GM12878 (cell line): ENCODE results near the gene ELK4. TPM values are rescaled to one million over a fixed set of nuclear protein-coding genes. Genes with fewer than 3 reads are reported as not detected.

Source experiments
- ATAC-seq: fragments of 200-7000 bp; cut with Tn5 transposase; 3 replicates; pipeline ENCODE4 v1.9.1; 2020; ENCODE audit warnings: mild to moderate bottlenecking, moderate library complexity
- BruUV-seq: library from RNA; stranded (reverse); fragments of 400-500 nt; replicated peaks from 2 replicates; lab custom pipeline; 2021; lab: Mats Ljungman, UMichigan
- CTCF ChIA-PET: fragments of 300-600 bp; sonication (Branson Sonifier 250); formaldehyde crosslinking; extraction: SDS; loops from one replicate; lab custom pipeline; 2021; ENCODE audit warnings: inconsistent platforms; lab: Yijun Ruan, JAX
- POLR2A ChIA-PET: fragments of 350-600 bp; formaldehyde crosslinking; extraction: SDS; loops from one replicate; lab custom pipeline; 2021; ENCODE audit warnings: inconsistent platforms; lab: Charles Lee
- RAD21 ChIA-PET: fragments of 300-600 bp; sonication (Branson Sonifier 250); formaldehyde crosslinking; loops from one replicate; lab custom pipeline; 2023; ENCODE audit warnings: antibody characterized with exemption; ENCODE audit not compliant: unreplicated experiment; lab: Charles Lee
- SMC1A ChIA-PET: fragments of 300-600 bp; sonication (Branson Sonifier 250); formaldehyde crosslinking; loops from one replicate; lab custom pipeline; 2023; ENCODE audit not compliant: unreplicated experiment, uncharacterized antibody; lab: Charles Lee
- DNase-seq: peaks from one replicate; pipeline ENCODE4 v3.0.0-alpha.2; 2011; ENCODE audit warnings: low read depth, low spot score
- FAIRE-seq: peaks from 3 replicates; lab custom pipeline; 2011; peaks lifted over from hg19 to GRCh38; lab: Jason Lieb, UNC
- H2AFZ ChIP-seq: 2 replicates; pipeline ENCODE4 v1.6.0; 2011; ENCODE audit warnings: low read depth, low read length, control low read depth; ENCODE audit not compliant: control insufficient read depth
- H3K27ac ChIP-seq: 2 replicates; pipeline ENCODE4 v1.5.1; 2011; ENCODE audit warnings: control low read depth; ENCODE audit not compliant: control insufficient read depth, insufficient read depth
- H3K27me3 ChIP-seq, 2 experiments: replicated peaks in 1 of 2; 2 replicates each; pipeline versions ENCODE4 v1.6.0 to v1.6.1; 2011; ENCODE audit warnings: low read length in 1 of 2; ENCODE audit not compliant: control insufficient read depth in 2 of 2, insufficient read depth in 2 of 2
- H3K36me3 ChIP-seq, 2 experiments: 2 replicates each; pipeline ENCODE4 v1.5.1; 2011; ENCODE audit warnings: low read length in 1 of 2; ENCODE audit not compliant: control insufficient read depth in 2 of 2, insufficient read depth in 2 of 2
- H3K4me1 ChIP-seq: 2 replicates; pipeline ENCODE4 v1.6.1; 2011; ENCODE audit warnings: mild to moderate bottlenecking, low read length, moderate library complexity, mixed read lengths; ENCODE audit not compliant: control insufficient read depth, insufficient read depth
- H3K4me2 ChIP-seq: 2 replicates; pipeline ENCODE4 v1.6.0; 2011; ENCODE audit warnings: control low read depth; ENCODE audit not compliant: control insufficient read depth, insufficient read depth
- H3K4me3 ChIP-seq: fragments of 200-600 bp; sonication (generic); 2 replicates; pipeline ENCODE4 v1.5.1; 2016
- H3K79me2 ChIP-seq: 2 replicates; pipeline ENCODE4 v1.6.0; 2011; ENCODE audit warnings: low read length; ENCODE audit not compliant: control insufficient read depth, insufficient read depth
- H3K9ac ChIP-seq: 2 replicates; pipeline ENCODE4 v1.8.0; 2011; ENCODE audit warnings: low read length, control low read depth, mixed read lengths; ENCODE audit not compliant: control insufficient read depth, insufficient read depth
- H3K9me3 ChIP-seq: replicated peaks from 3 replicates; pipeline ENCODE4 v1.5.1; 2011; ENCODE audit warnings: mild to moderate bottlenecking, low read length; ENCODE audit not compliant: control insufficient read depth, insufficient read depth
- H4K20me1 ChIP-seq: 2 replicates; pipeline ENCODE4 v1.6.0; 2011; ENCODE audit not compliant: control insufficient read depth, insufficient read depth
- ATF7 ChIP-seq: fragments of 450-650 bp; IDR thresholded peaks from 2 replicates; pipeline ENCODE4 v1.6.1; 2016; ENCODE audit warnings: low read depth, mild to moderate bottlenecking
- BCL11A ChIP-seq: IDR thresholded peaks from 2 replicates; pipeline ENCODE4 v1.6.1; 2011; ENCODE audit warnings: low read depth, low read length
- DPF2 ChIP-seq: fragments of 450-650 bp; IDR thresholded peaks from 2 replicates; pipeline ENCODE4 v1.6.1; 2017; ENCODE audit warnings: mild to moderate bottlenecking
- ETV6 ChIP-seq, 2 experiments: fragments of 450-650 bp in 1 of 2; IDR thresholded peaks in 1 of 2; conservative IDR thresholded peaks in 1 of 2; 2 replicates each; pipeline ENCODE4 v1.6.1; 2014; ENCODE audit warnings: antibody characterized with exemption in 1 of 2, borderline replicate concordance in 1 of 2, low read depth in 1 of 2, mild to moderate bottlenecking in 1 of 2, moderate library complexity in 1 of 2
- GABPA ChIP-seq: IDR thresholded peaks from 2 replicates; pipeline ENCODE4 v1.6.1; 2014; ENCODE audit warnings: antibody characterized with exemption, low read depth, mild to moderate bottlenecking, inconsistent platforms
- NBN ChIP-seq: fragments of 450-650 bp; IDR thresholded peaks from 2 replicates; pipeline ENCODE4 v1.6.1; 2016
- NFIC ChIP-seq: IDR thresholded peaks from 2 replicates; pipeline ENCODE4 v1.6.1; 2012; ENCODE audit warnings: low read depth, mild to moderate bottlenecking, inconsistent platforms, low read length, moderate library complexity
- NFYB ChIP-seq: IDR thresholded peaks from 2 replicates; pipeline ENCODE4 v1.6.1; 2011; ENCODE audit warnings: low read depth, mild to moderate bottlenecking, low read length, improper control_type of control experiment, moderate library complexity; ENCODE audit not compliant: insufficient read depth
- NR2C1 ChIP-seq: fragments of 450-650 bp; IDR thresholded peaks from 2 replicates; pipeline ENCODE4 v1.6.1; 2017; ENCODE audit warnings: antibody characterized with exemption, mild to moderate bottlenecking, moderate library complexity
- NR2C2 ChIP-seq: IDR thresholded peaks from 2 replicates; pipeline ENCODE4 v1.6.1; 2011; ENCODE audit warnings: borderline replicate concordance, low read depth; ENCODE audit not compliant: control insufficient read depth, insufficient read length
- PAX8 ChIP-seq: fragments of 450-650 bp; IDR thresholded peaks from 2 replicates; pipeline ENCODE4 v1.6.1; 2017; ENCODE audit warnings: mild to moderate bottlenecking, moderate library complexity
- RUNX3 ChIP-seq: IDR thresholded peaks from 2 replicates; pipeline ENCODE4 v1.6.1; 2012; ENCODE audit warnings: low read length, inconsistent platforms
- SIN3A ChIP-seq: IDR thresholded peaks from 2 replicates; pipeline ENCODE4 v1.6.1; 2012; ENCODE audit warnings: low read depth, low read length, improper control_type of control experiment
- SPI1 ChIP-seq: IDR thresholded peaks from 2 replicates; pipeline ENCODE4 v1.6.1; 2011; ENCODE audit warnings: low read depth, mild to moderate bottlenecking, low read length, moderate library complexity, borderline replicate concordance; ENCODE audit not compliant: insufficient read depth
- SUZ12 ChIP-seq: fragments of 200-600 bp; sonication (generic); IDR thresholded peaks from one replicate; pipeline ENCODE4 v1.6.1; 2018; ENCODE audit warnings: antibody characterized with exemption, mild to moderate bottlenecking; ENCODE audit not compliant: unreplicated experiment
- TCF7 ChIP-seq: IDR thresholded peaks from 2 replicates; pipeline ENCODE4 v1.6.1; 2014; ENCODE audit warnings: antibody characterized with exemption, borderline replicate concordance
- WGBS: methylation state at CpG from one replicate; pipeline ENCODE4 v1.1.6; 2016; ENCODE audit warnings: low lambda C conversion rate; ENCODE audit not compliant: insufficient replicate concordance, insufficient coverage; ENCODE audit errors: missing lambda C conversion rate; 5-methylcytosine and 5-hydroxymethylcytosine counted together
- in situ Hi-C: fragments of 300-500 bp; cut with MboI; formaldehyde crosslinking; loops from 9 replicates; pipeline ENCODE4 v1.14.3; 2018; ENCODE audit warnings: mixed read lengths
- intact Hi-C: fragments of 100-400 bp; cut with micrococcal nuclease; formaldehyde crosslinking; loops from one replicate; pipeline ENCODE4 v1.14.2; 2022; ENCODE audit not compliant: unreplicated experiment
- polyA plus RNA-seq, 11 experiments: library from polyadenylated mRNA; depleted of rRNA in 4 of 11; unstranded in 6 of 11; stranded (reverse) in 5 of 11; fragments of >200 nt; fragmentation: Nextera tagmentation in 4 of 11; fragmentation: Illumina TruSeq in 1 of 11; extraction: Ambion mirVana in 4 of 11; extraction: Trizol in 1 of 11; gene quantifications; 1 replicate in 1 of 11; 2 replicates in 10 of 11; pipeline versions ENCODE4 v1.2.1 to v1.2.3, GENCODE V29; 2011 to 2016; ENCODE audit warnings: inconsistent platforms in 2 of 11, missing spikeins in 2 of 11, low read depth in 1 of 11
- total RNA-seq, 4 experiments: library from RNA; depleted of rRNA in 3 of 4; stranded (reverse); fragments of >200 nt in 3 of 4; fragmentation: Illumina TruSeq in 1 of 4; extraction: Trizol in 1 of 4; gene quantifications; 2 replicates each; pipeline versions ENCODE4 v1.2.1 to v1.2.3, GENCODE V29; 2013 to 2021
- TF ChIP-seq, protein P1 (sequence below): fragments of 450-650 bp; IDR thresholded peaks from 2 replicates; pipeline ENCODE4 v1.6.1; 2017; ENCODE audit warnings: borderline replicate concordance
- TF ChIP-seq, protein P2 (sequence below): fragments of 150-350 bp; IDR thresholded peaks from 2 replicates; pipeline ENCODE4 v1.6.1; 2016; ENCODE audit warnings: low read depth, low read length

Gene ELK4
- total and polyA plus RNA-seq, 10 of the 15 experiments (the other 5 are each of a cell fraction or from before 2014, with no cell fraction given) = 5.2 to 71.5 (median 18.5) TPM

DNA sequence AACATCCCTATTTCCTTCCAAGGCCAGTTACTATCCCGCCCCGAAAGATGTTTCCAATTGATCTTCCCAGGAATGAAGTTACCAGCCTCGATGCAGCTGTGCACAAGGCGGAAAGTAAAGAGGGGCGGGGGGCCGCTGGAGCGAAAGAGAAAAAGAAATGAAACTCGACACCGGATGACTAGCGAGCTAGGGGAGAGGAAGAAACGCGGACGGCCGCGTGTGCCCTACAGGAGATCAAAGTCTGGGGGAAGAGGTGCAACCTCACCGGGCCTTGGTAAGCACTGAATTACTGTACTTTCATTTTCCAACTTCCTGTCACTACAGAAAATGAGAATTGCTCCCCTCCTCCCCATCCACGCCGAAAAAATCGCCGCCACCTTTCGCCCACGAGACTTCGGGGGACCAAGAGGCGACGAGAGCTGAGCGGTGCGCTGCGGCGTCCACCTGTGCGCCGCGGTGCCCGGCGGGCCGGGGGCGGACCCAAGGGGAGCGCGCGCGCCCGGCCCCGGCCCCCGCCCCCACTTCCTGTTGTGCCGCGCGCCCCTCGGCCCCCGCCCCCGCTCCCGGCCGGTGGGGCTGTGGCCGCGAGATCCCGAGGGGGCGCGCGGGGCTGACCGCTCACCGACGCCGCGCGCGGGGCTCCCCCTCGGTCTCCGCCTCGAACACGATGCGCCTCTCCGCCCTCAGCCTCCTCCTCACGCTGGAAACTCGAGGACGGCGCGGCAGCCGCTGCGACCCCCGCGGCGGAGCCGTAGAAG is 622 bp downstream of the ELK4 start:
- POLR2A ChIA-PET = interaction anchor here (0.9 to 3.6 kb wide), 10 partner anchors 9 to 152 kb away, joined by 3 to 80 read pairs (median 4); no protein-coding TSS in a partner anchor
- ATAC-seq (peak; percentile 80), DNase-seq (peak; percentile 91), FAIRE-seq (peak; percentile 88)
- BruUV-seq = no TSS peak
- peak overlapping the region; percentile 93 for H3K4me3 ChIP-seq
- H2AFZ ChIP-seq = no peak overlapping the region; the same call in none of the 2 replicates
- peak overlapping the region; percentile 76 for H3K9ac ChIP-seq
- peaks cover 44% of the 10 kb centered on the region for H3K79me2 ChIP-seq
- H3K9me3 ChIP-seq = no peaks in the 10 kb centered on the region
- RAD21 ChIA-PET = interaction anchor here (0.7 to 6.8 kb wide), 17 partner anchors 14 to 421 kb away, joined by 3 to 381 read pairs (median 6); no protein-coding TSS in a partner anchor
- H3K4me1 ChIP-seq = peaks cover 13% of the 10 kb centered on the region
- WGBS = 1% methylated on average over 40 of the region's 81 CpGs
- SMC1A ChIA-PET = interaction anchor here (0.7 to 8.1 kb wide), 12 partner anchors 9 to 1006 kb away, joined by 3 to 301 read pairs (median 10); no protein-coding TSS in a partner anchor
- peak overlapping the region; percentile 74 for H3K27ac ChIP-seq
- H3K27me3 ChIP-seq = no peaks in the 10 kb centered on the region
- CTCF ChIA-PET = interaction anchor here (0.9 to 12.3 kb wide), 16 partner anchors 11 to 375 kb away, joined by 3 to 408 read pairs (median 7); no protein-coding TSS in a partner anchor
- intact Hi-C loops (loop anchor here (10.0 kb wide), 2 partner anchors 346 to 424 kb away; partner anchors contain the start of gene RHEX), in situ Hi-C loops (no loop called here)
- 0 out of 2 replicates have a peak overlapping the region, but pooled peaks have one; percentile 12 for H3K4me2 ChIP-seq
- H4K20me1 ChIP-seq = no peaks in the 10 kb centered on the region
- no peaks in the 10 kb centered on the region for H3K36me3 ChIP-seq
- TF ChIP-seq NR2C2 = no peak
- TF ChIP-seq, protein P1, sequence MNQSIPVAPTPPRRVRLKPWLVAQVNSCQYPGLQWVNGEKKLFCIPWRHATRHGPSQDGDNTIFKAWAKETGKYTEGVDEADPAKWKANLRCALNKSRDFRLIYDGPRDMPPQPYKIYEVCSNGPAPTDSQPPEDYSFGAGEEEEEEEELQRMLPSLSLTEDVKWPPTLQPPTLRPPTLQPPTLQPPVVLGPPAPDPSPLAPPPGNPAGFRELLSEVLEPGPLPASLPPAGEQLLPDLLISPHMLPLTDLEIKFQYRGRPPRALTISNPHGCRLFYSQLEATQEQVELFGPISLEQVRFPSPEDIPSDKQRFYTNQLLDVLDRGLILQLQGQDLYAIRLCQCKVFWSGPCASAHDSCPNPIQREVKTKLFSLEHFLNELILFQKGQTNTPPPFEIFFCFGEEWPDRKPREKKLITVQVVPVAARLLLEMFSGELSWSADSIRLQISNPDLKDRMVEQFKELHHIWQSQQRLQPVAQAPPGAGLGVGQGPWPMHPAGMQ = no peak
- TF ChIP-seq SUZ12 = no peak
- TF ChIP-seq NFYB = 0 out of 2 replicates have a peak, but pooled peaks have one; percentile 27
- TF ChIP-seq RUNX3 = peak; percentile 63
- peak; percentile 65 for TF ChIP-seq GABPA
- TF ChIP-seq TCF7 = peak; percentile 97
- peak in 1 of 2 experiments; percentile 97; a peak in 2 of 4 replicates for TF ChIP-seq ETV6 (conservative IDR thresholded peaks at IDR 0.05 in 1 of 2, IDR thresholded peaks at IDR 0.05 in 1 of 2; ENCODE audit: borderline replicate concordance in 1 of 2, low read depth in 1 of 2)
- TF ChIP-seq NBN = peak; percentile 93
- TF ChIP-seq PAX8 = no peak
- TF ChIP-seq SPI1 = peak; percentile 40; the same call in 1 of the 2 replicates
- peak; percentile 72 for TF ChIP-seq ATF7
- TF ChIP-seq BCL11A = 0 out of 2 replicates have a peak, but pooled peaks have one; percentile 7
- peak; percentile 84 for TF ChIP-seq DPF2
- TF ChIP-seq, protein P2, sequence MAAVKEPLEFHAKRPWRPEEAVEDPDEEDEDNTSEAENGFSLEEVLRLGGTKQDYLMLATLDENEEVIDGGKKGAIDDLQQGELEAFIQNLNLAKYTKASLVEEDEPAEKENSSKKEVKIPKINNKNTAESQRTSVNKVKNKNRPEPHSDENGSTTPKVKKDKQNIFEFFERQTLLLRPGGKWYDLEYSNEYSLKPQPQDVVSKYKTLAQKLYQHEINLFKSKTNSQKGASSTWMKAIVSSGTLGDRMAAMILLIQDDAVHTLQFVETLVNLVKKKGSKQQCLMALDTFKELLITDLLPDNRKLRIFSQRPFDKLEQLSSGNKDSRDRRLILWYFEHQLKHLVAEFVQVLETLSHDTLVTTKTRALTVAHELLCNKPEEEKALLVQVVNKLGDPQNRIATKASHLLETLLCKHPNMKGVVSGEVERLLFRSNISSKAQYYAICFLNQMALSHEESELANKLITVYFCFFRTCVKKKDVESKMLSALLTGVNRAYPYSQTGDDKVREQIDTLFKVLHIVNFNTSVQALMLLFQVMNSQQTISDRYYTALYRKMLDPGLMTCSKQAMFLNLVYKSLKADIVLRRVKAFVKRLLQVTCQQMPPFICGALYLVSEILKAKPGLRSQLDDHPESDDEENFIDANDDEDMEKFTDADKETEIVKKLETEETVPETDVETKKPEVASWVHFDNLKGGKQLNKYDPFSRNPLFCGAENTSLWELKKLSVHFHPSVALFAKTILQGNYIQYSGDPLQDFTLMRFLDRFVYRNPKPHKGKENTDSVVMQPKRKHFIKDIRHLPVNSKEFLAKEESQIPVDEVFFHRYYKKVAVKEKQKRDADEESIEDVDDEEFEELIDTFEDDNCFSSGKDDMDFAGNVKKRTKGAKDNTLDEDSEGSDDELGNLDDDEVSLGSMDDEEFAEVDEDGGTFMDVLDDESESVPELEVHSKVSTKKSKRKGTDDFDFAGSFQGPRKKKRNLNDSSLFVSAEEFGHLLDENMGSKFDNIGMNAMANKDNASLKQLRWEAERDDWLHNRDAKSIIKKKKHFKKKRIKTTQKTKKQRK = no peak
- TF ChIP-seq NFIC = peak; percentile 35; the same call in 1 of the 2 replicates
- peak; percentile 31; the same call in 1 of the 2 replicates for TF ChIP-seq SIN3A
- no peak for TF ChIP-seq NR2C1
